IMR-90 (cell line): ENCODE measurements around the gene THSD8. TPM values are rescaled to one million over a fixed set of nuclear protein-coding genes. Genes with fewer than 3 reads are reported as not detected.

Experiments used
- ATAC-seq: fragments of 200-7000 bp; cut with Tn5 transposase; 2 replicates; pipeline ENCODE4 v1.9.1; 2020; ENCODE audit warnings: low read depth, mild to moderate bottlenecking, moderate library complexity
- BruUV-seq: library from RNA; stranded (reverse); fragments of 400-500 nt; replicated peaks from 2 replicates; lab custom pipeline; 2021; lab: Mats Ljungman, UMichigan
- CTCF ChIA-PET: fragments of 300-600 bp; formaldehyde crosslinking; extraction: SDS; loops from one replicate; lab custom pipeline; 2021; ENCODE audit warnings: antibody characterized with exemption; lab: Yijun Ruan, JAX
- POLR2A ChIA-PET: fragments of 300-600 bp; sonication (Branson Sonifier 250); formaldehyde crosslinking; loops from one replicate; lab custom pipeline; 2022; ENCODE audit warnings: antibody characterized with exemption; ENCODE audit not compliant: unreplicated experiment; lab: Charles Lee
- DNase-seq: peaks from one replicate; pipeline ENCODE4 v3.0.0; 2013
- H2AFZ ChIP-seq: replicated peaks from 2 replicates; pipeline ENCODE3; 2013; ENCODE audit warnings: low read length, mild to moderate bottlenecking; ENCODE audit not compliant: poor library complexity
- H2AK5ac ChIP-seq: 2 replicates; pipeline ENCODE4 v1.6.1; 2013; ENCODE audit warnings: low read depth, low read length, inconsistent platforms
- H2AK9ac ChIP-seq: replicated peaks from 2 replicates; pipeline ENCODE3; 2013; ENCODE audit warnings: mild to moderate bottlenecking, low read depth, low read length, moderate library complexity; ENCODE audit not compliant: poor library complexity
- H2BK120ac ChIP-seq: 2 replicates; pipeline ENCODE4 v1.6.1; 2013; ENCODE audit warnings: low read depth, low read length, inconsistent platforms
- H2BK15ac ChIP-seq: 3 replicates; pipeline ENCODE4 v1.6.1; 2013; ENCODE audit warnings: low read depth, low read length, inconsistent platforms
- H2BK20ac ChIP-seq: 2 replicates; pipeline ENCODE4 v1.6.1; 2013; ENCODE audit warnings: low read depth, mild to moderate bottlenecking, inconsistent platforms, low read length, moderate library complexity
- H2BK5ac ChIP-seq: 2 replicates; pipeline ENCODE4 v1.6.1; 2013; ENCODE audit warnings: mild to moderate bottlenecking, low read depth, low read length, inconsistent platforms; ENCODE audit not compliant: poor library complexity, severe bottlenecking
- H3K14ac ChIP-seq: replicated peaks from 2 replicates; pipeline ENCODE4 v1.6.1; 2013; ENCODE audit warnings: low read depth, low read length, inconsistent platforms
- H3K18ac ChIP-seq: 2 replicates; pipeline ENCODE4 v1.6.1; 2013; ENCODE audit warnings: low read depth, low read length, control low read depth
- H3K23ac ChIP-seq: 2 replicates; pipeline ENCODE4 v1.6.1; 2013; ENCODE audit warnings: low read depth, low read length, inconsistent platforms
- H3K27ac ChIP-seq: 2 replicates; pipeline ENCODE4 v1.5.1; 2013; ENCODE audit warnings: mild to moderate bottlenecking, control low read depth, low read length; ENCODE audit not compliant: insufficient read depth
- H3K27me3 ChIP-seq: 2 replicates; pipeline ENCODE4 v1.6.1; 2013; ENCODE audit warnings: low read length; ENCODE audit not compliant: control insufficient read depth, insufficient read depth
- H3K36me3 ChIP-seq: 2 replicates; pipeline ENCODE4 v1.6.1; 2013; ENCODE audit warnings: low read length, mixed read lengths; ENCODE audit not compliant: control insufficient read depth, insufficient read depth
- H3K4ac ChIP-seq: 2 replicates; pipeline ENCODE4 v1.6.1; 2013; ENCODE audit warnings: low read depth, low read length, inconsistent platforms
- H3K4me1 ChIP-seq: 2 replicates; pipeline ENCODE4 v1.6.1; 2013; ENCODE audit warnings: low read length, mixed read lengths; ENCODE audit not compliant: control insufficient read depth, insufficient read depth
- H3K4me2 ChIP-seq: 2 replicates; pipeline ENCODE4 v1.6.1; 2013; ENCODE audit warnings: low read depth, mild to moderate bottlenecking, control low read depth, low read length, moderate library complexity
- H3K4me3 ChIP-seq: 2 replicates; pipeline ENCODE4 v1.5.1; 2013; ENCODE audit warnings: low read depth, mild to moderate bottlenecking, control low read depth, low read length, moderate library complexity; ENCODE audit not compliant: insufficient read depth
- H3K56ac ChIP-seq: 2 replicates; pipeline ENCODE4 v1.6.1; 2013; ENCODE audit warnings: low read length, inconsistent platforms; ENCODE audit not compliant: insufficient read depth; ENCODE audit errors: extremely low read depth
- H3K79me1 ChIP-seq, 2 experiments: 2 replicates each; pipeline ENCODE4 v1.6.1; 2013; ENCODE audit warnings: low read length in 2 of 2, inconsistent platforms in 1 of 2, low read depth in 1 of 2
- H3K9ac ChIP-seq: 2 replicates; pipeline ENCODE4 v1.6.1; 2013; ENCODE audit warnings: low read depth, low read length, control low read depth
- H3K9me1 ChIP-seq: 2 replicates; pipeline ENCODE4 v1.6.1; 2013; ENCODE audit warnings: low read length, inconsistent platforms; ENCODE audit not compliant: insufficient read depth
- H3K9me3 ChIP-seq: 2 replicates; pipeline ENCODE4 v1.6.1; 2013; ENCODE audit warnings: low read length; ENCODE audit not compliant: control insufficient read depth, insufficient read depth
- H4K20me1 ChIP-seq: 2 replicates; pipeline ENCODE4 v1.6.1; 2013; ENCODE audit warnings: low read length, inconsistent platforms; ENCODE audit not compliant: insufficient read depth
- H4K5ac ChIP-seq: 2 replicates; pipeline ENCODE4 v1.6.1; 2013; ENCODE audit warnings: mild to moderate bottlenecking, low read depth, low read length, control low read depth
- H4K8ac ChIP-seq, 2 experiments: 2 replicates each; pipeline ENCODE4 v1.6.1; 2013; ENCODE audit warnings: low read depth in 2 of 2, low read length in 2 of 2, control low read depth in 1 of 2, inconsistent platforms in 1 of 2
- H4K91ac ChIP-seq: 2 replicates; pipeline ENCODE4 v1.6.1; 2013; ENCODE audit warnings: low read depth, low read length, inconsistent platforms; ENCODE audit not compliant: insufficient read depth
- CHD1 ChIP-seq: IDR thresholded peaks from 2 replicates; pipeline ENCODE4 v1.6.1; 2012; ENCODE audit warnings: low read depth, low read length, improper control_type of control experiment
- CTCF ChIP-seq: conservative IDR thresholded peaks from 2 replicates; pipeline ENCODE4 v1.5.1; 2012; ENCODE audit warnings: mild to moderate bottlenecking, low read depth, low read length, improper control_type of control experiment
- MAFK ChIP-seq: IDR thresholded peaks from 2 replicates; pipeline ENCODE4 v1.6.1; 2012; ENCODE audit warnings: low read depth, low read length, improper control_type of control experiment
- MXI1 ChIP-seq: IDR thresholded peaks from 2 replicates; pipeline ENCODE4 v1.6.1; 2012; ENCODE audit warnings: low read depth, mild to moderate bottlenecking, low read length, moderate library complexity, borderline replicate concordance
- RAD21 ChIP-seq: IDR thresholded peaks from 2 replicates; pipeline ENCODE4 v1.6.1; 2012; ENCODE audit warnings: low read length, improper control_type of control experiment
- WGBS, 2 experiments: methylation state at CpG; one replicate each; pipeline versions ENCODE4 v1.1.5 to v1.1.7; 2013; ENCODE audit warnings: missing lambda C conversion rate in 2 of 2; ENCODE audit not compliant: insufficient read length in 1 of 2; ENCODE audit errors: extremely low coverage in 2 of 2; 5-methylcytosine and 5-hydroxymethylcytosine counted together
- dilution Hi-C: fragments of 300-500 bp; cut with HindIII; formaldehyde crosslinking; loops from one replicate; pipeline ENCODE4 v1.14.3; 2018; ENCODE audit warnings: low sequenced_read_pairs; ENCODE audit not compliant: unreplicated experiment
- in situ Hi-C: fragments of 300-500 bp; cut with MboI; formaldehyde crosslinking; loops from 3 replicates; pipeline ENCODE4 v1.14.3; 2019; ENCODE audit warnings: low sequenced_read_pairs, inconsistent platforms, mixed read lengths
- intact Hi-C: fragments of 100-400 bp; cut with micrococcal nuclease; formaldehyde crosslinking; loops from 2 replicates; pipeline ENCODE4 v1.10.0; 2022
- polyA plus RNA-seq, 3 experiments: library from polyadenylated mRNA; depleted of rRNA; stranded (reverse); fragments of >200 nt; gene quantifications; 2 replicates each; pipeline ENCODE4 v1.2.3, GENCODE V29; 2012; ENCODE audit warnings: low replicate concordance in 1 of 3
- total RNA-seq: library from RNA; depleted of rRNA; stranded (reverse); fragments of >200 nt; gene quantifications from 2 replicates; pipeline ENCODE4 v1.2.3, GENCODE V29; 2012

The THSD8 gene
- total and polyA plus RNA-seq, 2 of the 4 experiments (the other 2 are of a cell fraction): 0.68 TPM; not detected in 1

GRCh38 chr19:12767150-12767549, 34.7 kb upstream of the THSD8 start:
- intact Hi-C loops (loop anchor here (2.0 kb wide), 1 partner anchor 80 kb away; no protein-coding TSS in a partner anchor), dilution Hi-C loops (no loop called here), in situ Hi-C loops (loop anchor here (5.0 kb wide), 1 partner anchor 35 kb away; the partner anchor contains the start of genes PRDX2 and THSD8)
- no peak overlapping the region for H4K8ac ChIP-seq
- no peak overlapping the region for H3K9ac ChIP-seq
- H3K27me3 ChIP-seq: no peaks in the 10 kb centered on the region
- H3K9me3 ChIP-seq: no peaks in the 10 kb centered on the region
- no peak overlapping the region for H2BK20ac ChIP-seq
- H2BK15ac ChIP-seq: no peak overlapping the region
- DNase-seq: no peak
- no peak overlapping the region for H2BK120ac ChIP-seq
- H3K9me1 ChIP-seq: no peaks in the 10 kb centered on the region
- no peak overlapping the region for H3K23ac ChIP-seq
- WGBS, 2 experiments: 90% methylated on average over 4 of the region's 11 CpGs; no CpG with 5 or more reads in 1 of the 2 experiments
- no peaks in the 10 kb centered on the region for H3K4me1 ChIP-seq
- H3K56ac ChIP-seq: no peak overlapping the region
- H3K4ac ChIP-seq: no peak overlapping the region
- no peak overlapping the region for H2AK9ac ChIP-seq
- H2AFZ ChIP-seq: no peak overlapping the region
- no peak overlapping the region for H2BK5ac ChIP-seq
- no peak overlapping the region for H3K27ac ChIP-seq
- no peak overlapping the region for H3K4me3 ChIP-seq
- H2AK5ac ChIP-seq: no peak overlapping the region
- no peaks in the 10 kb centered on the region for H3K79me1 ChIP-seq
- H4K91ac ChIP-seq: no peak overlapping the region
- H3K36me3 ChIP-seq: peaks cover 9% of the 10 kb centered on the region
- peaks cover 5% of the 10 kb centered on the region; the same call in 1 of the 2 replicates for H4K20me1 ChIP-seq
- ChIA-PET CTCF (interaction anchor here (1.3 to 2.5 kb wide), 2 partner anchors 10 to 80 kb away, joined by 11 to 35 read pairs; no protein-coding TSS in a partner anchor), POLR2A (no interaction called here)
- TF ChIP-seq CTCF (no peak), CHD1 (no peak), RAD21 (no peak), MAFK (no peak), MXI1 (no peak)
- no peak overlapping the region for H4K5ac ChIP-seq
- no peak for ATAC-seq
- no peak overlapping the region for H3K18ac ChIP-seq
- H3K14ac ChIP-seq: no peak overlapping the region
- BruUV-seq: no TSS peak
- H3K4me2 ChIP-seq: no peak overlapping the region
